ENCODE results near the gene INO80.
A peak's percentile ranks its signal among the peaks of the same experiment; 100 is the strongest.

INO80 gene

DNA sequence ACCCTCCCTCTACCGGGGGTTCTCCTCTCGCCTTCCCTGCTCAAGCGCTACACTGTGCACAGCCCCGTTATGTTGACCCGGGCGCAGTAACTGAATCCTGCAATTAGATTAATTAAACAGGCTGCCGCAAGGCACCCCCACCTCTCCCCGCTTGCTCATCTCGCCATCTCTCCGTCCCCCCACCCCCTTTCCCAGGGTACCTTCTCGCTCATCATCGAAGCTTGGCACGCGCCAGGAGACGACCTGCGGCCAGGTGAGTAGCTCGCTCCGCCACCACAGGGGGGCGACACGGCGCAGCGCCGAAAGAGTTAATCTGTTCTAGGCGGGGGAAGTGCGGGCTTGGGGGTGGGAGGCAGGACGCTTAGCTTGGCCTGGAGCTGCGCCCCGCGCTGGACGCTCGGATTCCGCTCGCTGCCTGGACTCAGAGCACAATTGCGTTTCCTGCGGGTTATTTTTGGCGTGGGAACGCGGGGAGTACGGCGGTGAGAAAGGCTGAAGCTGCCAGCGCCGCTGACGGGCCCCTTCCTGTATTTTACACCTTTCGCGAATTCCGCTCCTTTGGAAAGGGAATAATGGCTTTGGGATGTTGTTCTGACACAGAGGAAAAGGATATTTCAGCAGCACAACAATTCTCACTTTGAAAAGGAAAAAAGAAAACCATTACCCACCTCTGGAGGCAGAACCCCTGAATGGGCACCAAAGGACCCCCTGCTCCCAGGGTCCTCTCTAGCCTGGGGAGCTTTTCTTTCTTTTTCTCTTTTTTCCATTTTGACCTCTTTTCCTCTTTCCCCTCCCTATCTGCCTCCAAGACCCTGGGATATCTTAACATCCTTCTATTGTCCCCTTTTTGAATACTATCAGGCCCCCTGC, 185.4 kb downstream of the INO80 start:
- DNase-seq (ENCODE audit: low read depth in 2 of 2) = peak in 1 of 2 donors; percentile 44

DNA sequence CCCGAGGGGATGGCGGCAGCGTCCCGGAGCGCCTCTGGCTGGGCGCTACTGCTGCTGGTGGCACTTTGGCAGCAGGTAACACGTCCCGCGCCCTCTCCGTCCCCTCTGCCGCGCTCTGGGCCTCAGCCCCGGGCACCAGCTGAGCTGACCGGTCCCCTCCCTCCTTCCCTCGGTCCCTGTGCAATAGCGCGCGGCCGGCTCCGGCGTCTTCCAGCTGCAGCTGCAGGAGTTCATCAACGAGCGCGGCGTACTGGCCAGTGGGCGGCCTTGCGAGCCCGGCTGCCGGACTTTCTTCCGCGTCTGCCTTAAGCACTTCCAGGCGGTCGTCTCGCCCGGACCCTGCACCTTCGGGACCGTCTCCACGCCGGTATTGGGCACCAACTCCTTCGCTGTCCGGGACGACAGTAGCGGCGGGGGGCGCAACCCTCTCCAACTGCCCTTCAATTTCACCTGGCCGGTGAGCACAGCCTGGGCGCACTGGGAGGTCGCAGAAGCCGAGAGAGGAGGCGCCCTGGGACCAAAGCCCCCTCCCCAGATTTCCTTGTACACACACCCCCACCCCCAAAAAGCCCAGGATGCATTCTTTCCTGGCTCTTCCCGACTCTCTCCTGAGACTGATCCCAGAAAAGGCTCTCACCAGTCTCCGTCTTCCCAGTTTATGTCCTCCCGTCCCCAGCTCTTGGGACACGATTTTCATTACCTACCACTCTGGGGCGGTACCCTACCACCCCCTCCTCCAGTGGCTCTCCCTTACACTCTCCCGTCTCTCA, 186.2 kb downstream of the INO80 start:
- no peak for DNase-seq (ENCODE audit: low read depth in 2 of 2)
